Spleen (tissue), 11 donors: ENCODE data around the gene CNKSR3. TPM values are rescaled to one million over a fixed set of nuclear protein-coding genes. Genes with fewer than 3 reads are reported as not detected.

Experiments used
- DNase-seq: peaks from one replicate; pipeline ENCODE4 v3.0.0-alpha.2; 2020
- H3K27ac ChIP-seq, 8 donors: fragments of 200-600 bp; sonication (generic) in 7 of 8; 1 replicate in 4 of 8; 2 replicates in 4 of 8; pipeline versions ENCODE4 v1.5.0 to v1.8.0; 2016 to 2021; ENCODE audit warnings: inconsistent platforms in 4 of 8, mild to moderate bottlenecking in 4 of 8, moderate library complexity in 1 of 8
- H3K27me3 ChIP-seq, 7 donors: fragments of 200-600 bp; sonication (generic) in 6 of 7; replicated peaks in 1 of 7; 1 replicate in 4 of 7; 2 replicates in 3 of 7; pipeline versions ENCODE4 v1.5.0 to v1.8.0; 2016 to 2021; ENCODE audit warnings: inconsistent platforms in 3 of 7, mild to moderate bottlenecking in 1 of 7
- H3K36me3 ChIP-seq, 6 donors: fragments of 200-600 bp; sonication (generic) in 5 of 6; 1 replicate in 4 of 6; 2 replicates in 2 of 6; pipeline versions ENCODE4 v1.5.0 to v1.8.0; 2016 to 2021; ENCODE audit warnings: inconsistent platforms in 2 of 6
- H3K4me1 ChIP-seq, 6 donors: fragments of 200-600 bp; sonication (generic) in 5 of 6; 1 replicate in 3 of 6; 2 replicates in 3 of 6; pipeline versions ENCODE4 v1.5.0 to v1.8.0; 2016 to 2021; ENCODE audit warnings: inconsistent platforms in 3 of 6
- H3K4me3 ChIP-seq, 8 donors: fragments of 200-600 bp; sonication (generic) in 7 of 8; 1 replicate in 4 of 8; 2 replicates in 4 of 8; pipeline versions ENCODE4 v1.5.0 to v1.8.0; 2016 to 2021; ENCODE audit warnings: inconsistent platforms in 4 of 8, mild to moderate bottlenecking in 4 of 8, moderate library complexity in 2 of 8
- H3K9me3 ChIP-seq, 8 donors: fragments of 200-600 bp; sonication (generic) in 7 of 8; 1 replicate in 4 of 8; 2 replicates in 4 of 8; pipeline versions ENCODE4 v1.5.0 to v1.8.0; 2016 to 2021; ENCODE audit warnings: inconsistent platforms in 4 of 8
- CTCF ChIP-seq, 11 experiments: fragments of 200-600 bp in 7 of 11; fragments of 450-650 bp in 4 of 11; sonication (generic) in 4 of 11; IDR thresholded peaks in 8 of 11; conservative IDR thresholded peaks in 3 of 11; 1 replicate in 7 of 11; 2 replicates in 4 of 11; pipeline versions ENCODE4 v1.4.0 to v1.8.0; 2016 to 2021; ENCODE audit warnings: antibody characterized with exemption in 11 of 11, inconsistent platforms in 4 of 11, mild to moderate bottlenecking in 1 of 11
- POLR2A ChIP-seq, 3 donors: fragments of 450-650 bp; IDR thresholded peaks; one replicate each; pipeline ENCODE4 v1.5.1; 2017; ENCODE audit warnings: antibody characterized with exemption in 3 of 3, mild to moderate bottlenecking in 1 of 3
- POLR2AphosphoS5 ChIP-seq, 3 donors: sonication (generic); formaldehyde crosslinking; IDR thresholded peaks; one replicate each; pipeline ENCODE4 v1.5.1; 2017; ENCODE audit warnings: antibody characterized with exemption in 3 of 3
- WGBS, 5 donors: extraction: QIAGEN DNeasy Blood & Tissue Kit in 3 of 5; methylation state at CpG; one replicate each; pipeline versions ENCODE4 v1.1.5 to v1.1.7; 2013 to 2018; 5-methylcytosine and 5-hydroxymethylcytosine counted together
- intact Hi-C: fragments of 100-400 bp; cut with DNase I; formaldehyde crosslinking; loops from one replicate; pipeline ENCODE4 v1.15.0; 2023; ENCODE audit warnings: low total_unique reads
- polyA plus RNA-seq, 3 donors: library from polyadenylated mRNA; stranded (reverse); fragments of 200-250 nt; gene quantifications; one replicate each; pipeline ENCODE4 v1.2.1, GENCODE V29; 2013
- total RNA-seq, 7 donors: library from RNA; depleted of rRNA in 3 of 7; stranded (reverse); fragments of >200 nt in 3 of 7; fragmentation: NEBNext Ultra II Directional in 4 of 7; extraction: Animal tissue kit (Norgen Biotek cat#: 25700) in 4 of 7; gene quantifications; one replicate each; pipeline versions ENCODE4 v1.1.0 to v1.2.1, GENCODE V29; 2016 to 2021
- donor health status: healthy with polysubstance abuse.
- donor health status: DM: no; HTN: no; CAD: no; lungs with moderate emphysema.
- donor health status: DM: no; HTN: no; CAD: no.
- donor health status: Bipolar disorder and iron deficiency.
- donor health status: healthy.
- donor health status: DM: no; HTN: no; CAD: no.
- donor health status: DM: yes; HTN: yes; CAD: no.

CNKSR3 gene
- total and polyA plus RNA-seq, 10 donors, result 1.7 to 45.0 (median 18.0) TPM

- Histone ChIP-seq H3K36me3 (no peaks in the 10 kb centered on the region), H3K4me1 (no peaks in the 10 kb centered on the region), H3K9me3 (no peaks in the 10 kb centered on the region), H3K27me3 (no peaks in the 10 kb centered on the region), H3K4me3 (no peak overlapping the region), H3K27ac (no peak overlapping the region)
- DNase-seq, result no peak
- TF ChIP-seq POLR2AphosphoS5 (IDR thresholded peaks at IDR 0.05) (no peak), POLR2A (IDR thresholded peaks at IDR 0.05) (no peak), CTCF (IDR thresholded peaks at IDR 0.05 in 8 of 11, conservative IDR thresholded peaks at IDR 0.05 in 3 of 11) (no peak)
- intact Hi-C loops, result no loop called here
- WGBS, 5 donors, result 91 to 98% (median 94%) methylated on average over 9 of the region's 9 CpGs
Observed at GRCh38 chr6:154539593-154540269, 29.2 kb upstream of the CNKSR3 start.

- Histone ChIP-seq H3K27ac (no peak overlapping the region), H3K36me3 (no peaks in the 10 kb centered on the region), H3K27me3 (no peaks in the 10 kb centered on the region), H3K4me1 (no peaks in the 10 kb centered on the region), H3K4me3 (no peak overlapping the region), H3K9me3 (no peaks in the 10 kb centered on the region)
- intact Hi-C loops, result no loop called here
- 75 to 95% (median 85%) methylated on average over 3 of the region's 3 CpGs for WGBS, 5 donors
- DNase-seq, result no peak
- TF ChIP-seq POLR2A (IDR thresholded peaks at IDR 0.05) (no peak), CTCF (IDR thresholded peaks at IDR 0.05 in 8 of 11, conservative IDR thresholded peaks at IDR 0.05 in 3 of 11) (no peak), POLR2AphosphoS5 (IDR thresholded peaks at IDR 0.05) (no peak)
Observed at GRCh38 chr6:154538640-154539191, 28.2 kb upstream of the CNKSR3 start.

- Histone ChIP-seq H3K27ac (no peak overlapping the region), H3K36me3 (no peaks in the 10 kb centered on the region), H3K4me1 (no peaks in the 10 kb centered on the region), H3K9me3 (no peaks in the 10 kb centered on the region), H3K4me3 (no peak overlapping the region), H3K27me3 (no peaks in the 10 kb centered on the region)
- intact Hi-C loops, result no loop called here
- no peak for DNase-seq
- TF ChIP-seq POLR2A (IDR thresholded peaks at IDR 0.05) (no peak), CTCF (IDR thresholded peaks at IDR 0.05 in 8 of 11, conservative IDR thresholded peaks at IDR 0.05 in 3 of 11) (no peak), POLR2AphosphoS5 (IDR thresholded peaks at IDR 0.05) (no peak)
- 87 to 94% (median 91%) methylated on average over 13 of the region's 13 CpGs for WGBS, 5 donors
Observed at GRCh38 chr6:154537511-154538325, 27.2 kb upstream of the CNKSR3 start.

- TF ChIP-seq POLR2AphosphoS5 (IDR thresholded peaks at IDR 0.05) (no peak), POLR2A (IDR thresholded peaks at IDR 0.05) (no peak), CTCF (IDR thresholded peaks at IDR 0.05 in 8 of 11, conservative IDR thresholded peaks at IDR 0.05 in 3 of 11) (no peak)
- H3K9me3 ChIP-seq, result no peaks in the 10 kb centered on the region
- H3K4me1 ChIP-seq, result no peaks in the 10 kb centered on the region
- H3K27ac ChIP-seq, result no peak overlapping the region
- H3K4me3 ChIP-seq, result no peak overlapping the region
- DNase-seq, result no peak
- intact Hi-C loops, result no loop called here
- no peaks in the 10 kb centered on the region for H3K36me3 ChIP-seq
- 75 to 89% (median 87%) methylated on average over 3 of the region's 3 CpGs for WGBS, 5 donors
- no peaks in the 10 kb centered on the region for H3K27me3 ChIP-seq
Observed at GRCh38 chr6:154536999-154537398, 26.5 kb upstream of the CNKSR3 start.
